WI38 (cell line): ENCODE measurements around the gene ZNF736.

Experiments used
- H3K4me3 ChIP-seq: 2 replicates; pipeline ENCODE4 v1.5.1; 2011; ENCODE audit warnings: low read depth, mild to moderate bottlenecking, control low read depth, low read length
- CTCF ChIP-seq: IDR thresholded peaks from 2 replicates; pipeline ENCODE4 v1.5.1; 2012; ENCODE audit warnings: low read depth, mild to moderate bottlenecking, control low read depth, low read length

The ZNF736 gene

GRCh38 chr7:64359543-64359942, 45.8 kb downstream of the ZNF736 start:
- H3K4me3 ChIP-seq = no peak overlapping the region
- TF ChIP-seq CTCF = no peak

- no peak overlapping the region for H3K4me3 ChIP-seq
- TF ChIP-seq CTCF = no peak
These were observed 57.4 kb downstream of the ZNF736 start for GRCh38 chr7:64371116-64371515.

GRCh38 chr7:64373017-64373416, 59.3 kb downstream of the ZNF736 start:
- no peak for TF ChIP-seq CTCF
- no peak overlapping the region for H3K4me3 ChIP-seq

- no peak overlapping the region for H3K4me3 ChIP-seq
These were observed 86.6 kb downstream of the ZNF736 start for GRCh38 chr7:64400401-64400800.

More at GRCh38 chr7:64400401-64400800, 86.6 kb downstream of the ZNF736 start:
- TF ChIP-seq CTCF = no peak
